SKM-1 (cell line): Measurements from ENCODE around the gene CABLES1.
A peak's percentile ranks its signal among the peaks of the same experiment; 100 is the strongest.
"Not testable (repeated sequence)": the region's sequence is repeated elsewhere in the genome, so short reads cannot be mapped to it uniquely, and the experiment has no call there.

Experiments
- DNase-seq: peaks from one replicate; lab custom pipeline; 2025; ENCODE audit not compliant: unreplicated experiment; lab: John Stamatoyannopoulos, UW

The CABLES1 gene

GRCh38 chr18:23134780-23135549, at the start of gene CABLES1:
TSS of gene CABLES1 (plus strand) at chr18:23135485. CDS start at chr18:23135763, 278 bp downstream.
- DNase-seq = peak; percentile 35

GRCh38 chr18:23087352-23087751, 47.9 kb upstream of the CABLES1 start:
- no peak for DNase-seq

- no peak for DNase-seq
Observed at GRCh38 chr18:23088310-23088709, 47.0 kb upstream of the CABLES1 start.

GRCh38 chr18:23091017-23091993, 44.0 kb upstream of the CABLES1 start:
- peak; percentile 80 for DNase-seq

- no peak for DNase-seq
Observed at GRCh38 chr18:23092121-23092520, 43.2 kb upstream of the CABLES1 start.

GRCh38 chr18:23093130-23093529, 42.2 kb upstream of the CABLES1 start:
- not testable (repeated sequence) for DNase-seq

- DNase-seq = no peak
Observed at GRCh38 chr18:23093772-23094171, 41.5 kb upstream of the CABLES1 start.

GRCh38 chr18:23094411-23095190, 40.7 kb upstream of the CABLES1 start:
- DNase-seq = no peak

GRCh38 chr18:23095463-23095862, 39.8 kb upstream of the CABLES1 start:
- no peak for DNase-seq

GRCh38 chr18:23097016-23097415, 38.3 kb upstream of the CABLES1 start:
- not testable (repeated sequence) for DNase-seq

- no peak for DNase-seq
Observed at GRCh38 chr18:23099621-23100020, 35.7 kb upstream of the CABLES1 start.

GRCh38 chr18:23101861-23102432, 33.3 kb upstream of the CABLES1 start:
- DNase-seq = no peak

- no peak for DNase-seq
Observed at GRCh38 chr18:23102493-23103261, 32.6 kb upstream of the CABLES1 start.

- DNase-seq = no peak
Observed at GRCh38 chr18:23103449-23103848, 31.8 kb upstream of the CABLES1 start.

GRCh38 chr18:23105030-23105429, 30.3 kb upstream of the CABLES1 start:
- no peak for DNase-seq

GRCh38 chr18:23105581-23106219, 29.6 kb upstream of the CABLES1 start:
- DNase-seq = no peak

- DNase-seq = no peak
Observed at GRCh38 chr18:23106575-23106974, 28.7 kb upstream of the CABLES1 start.

GRCh38 chr18:23107718-23108117, 27.6 kb upstream of the CABLES1 start:
- DNase-seq = no peak

- no peak for DNase-seq
Observed at GRCh38 chr18:23108496-23108895, 26.8 kb upstream of the CABLES1 start.
